Calu3 (cell line): Measurements from ENCODE around the gene CABP5. TPM values are rescaled to one million over a fixed set of nuclear protein-coding genes. Genes with fewer than 3 reads are reported as not detected.

Experiments
- BruUV-seq: library from RNA; stranded (reverse); fragments of 400-500 nt; replicated peaks from 2 replicates; lab custom pipeline; 2021; lab: Mats Ljungman, UMichigan
- CTCF ChIA-PET: fragments of 300-600 bp; sonication (Branson Sonifier 250); formaldehyde crosslinking; loops from one replicate; lab custom pipeline; 2022; ENCODE audit warnings: antibody characterized with exemption; lab: Charles Lee
- DNase-seq: peaks from one replicate; pipeline ENCODE4 v3.0.0; 2022
- H3K27ac Mint-ChIP-seq: one replicate; pipeline ENCODE4 v1.8.0; 2022; ENCODE audit warnings: mixed read lengths; ENCODE audit not compliant: unreplicated experiment
- H3K27me3 Mint-ChIP-seq: one replicate; pipeline ENCODE4 v1.8.0; 2022; ENCODE audit warnings: mixed read lengths; ENCODE audit not compliant: unreplicated experiment
- H3K36me3 Mint-ChIP-seq: one replicate; pipeline ENCODE4 v1.8.0; 2022; ENCODE audit warnings: mild to moderate bottlenecking, moderate library complexity, mixed read lengths; ENCODE audit not compliant: insufficient read depth, unreplicated experiment
- H3K4me1 Mint-ChIP-seq: one replicate; pipeline ENCODE4 v1.8.0; 2022; ENCODE audit warnings: mild to moderate bottlenecking, low read depth, mixed read lengths; ENCODE audit not compliant: unreplicated experiment
- H3K4me3 Mint-ChIP-seq: one replicate; pipeline ENCODE4 v1.8.0; 2022; ENCODE audit warnings: mild to moderate bottlenecking, low read depth, moderate library complexity, mixed read lengths; ENCODE audit not compliant: unreplicated experiment
- H3K9me3 Mint-ChIP-seq: one replicate; pipeline ENCODE4 v1.8.0; 2022; ENCODE audit warnings: low read depth, mixed read lengths; ENCODE audit not compliant: unreplicated experiment
- intact Hi-C: fragments of 100-400 bp; cut with micrococcal nuclease; formaldehyde crosslinking; loops from one replicate; pipeline ENCODE4 v1.10.0; 2022; ENCODE audit not compliant: unreplicated experiment
- total RNA-seq: library from RNA; stranded (reverse); gene quantifications from 2 replicates; pipeline ENCODE4 v1.2.3, GENCODE V29; 2022
- TF ChIP-seq, protein P1 (sequence below): fragments of 200-600 bp; IDR thresholded peaks from one replicate; pipeline ENCODE4 v1.8.0; 2022; ENCODE audit warnings: antibody characterized with exemption; ENCODE audit not compliant: unreplicated experiment

The CABP5 gene
- total RNA-seq, 1 experiment from 2014 or later = not detected

DNA sequence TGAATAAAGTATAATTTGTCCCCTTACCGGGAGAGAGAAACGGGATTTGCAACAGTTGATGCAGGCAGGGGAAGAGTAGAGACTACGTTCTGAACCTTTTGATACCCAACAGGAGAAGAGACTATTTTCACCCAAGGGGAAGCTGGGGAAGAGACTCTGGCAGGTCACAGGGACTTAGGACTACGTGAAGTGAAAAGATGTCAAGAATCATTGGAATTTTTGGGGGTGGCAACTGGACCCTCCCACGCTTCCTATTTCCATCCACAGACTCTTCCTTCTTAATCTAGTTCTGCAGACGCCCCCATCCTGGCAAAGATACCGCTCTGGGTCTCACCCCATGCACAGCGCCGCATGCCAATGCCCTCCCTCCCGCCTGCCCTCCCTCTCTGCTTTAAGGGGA, 13.8 kb downstream of the CABP5 start:
- DNase-seq = no peak
- no peak overlapping the region for H3K27ac Mint-ChIP-seq
- H3K9me3 Mint-ChIP-seq = no peaks in the 10 kb centered on the region
- BruUV-seq = no TSS peak
- intact Hi-C loops = no loop called here
- no peaks in the 10 kb centered on the region for H3K36me3 Mint-ChIP-seq
- CTCF ChIA-PET = no interaction called here
- TF ChIP-seq, protein P1, sequence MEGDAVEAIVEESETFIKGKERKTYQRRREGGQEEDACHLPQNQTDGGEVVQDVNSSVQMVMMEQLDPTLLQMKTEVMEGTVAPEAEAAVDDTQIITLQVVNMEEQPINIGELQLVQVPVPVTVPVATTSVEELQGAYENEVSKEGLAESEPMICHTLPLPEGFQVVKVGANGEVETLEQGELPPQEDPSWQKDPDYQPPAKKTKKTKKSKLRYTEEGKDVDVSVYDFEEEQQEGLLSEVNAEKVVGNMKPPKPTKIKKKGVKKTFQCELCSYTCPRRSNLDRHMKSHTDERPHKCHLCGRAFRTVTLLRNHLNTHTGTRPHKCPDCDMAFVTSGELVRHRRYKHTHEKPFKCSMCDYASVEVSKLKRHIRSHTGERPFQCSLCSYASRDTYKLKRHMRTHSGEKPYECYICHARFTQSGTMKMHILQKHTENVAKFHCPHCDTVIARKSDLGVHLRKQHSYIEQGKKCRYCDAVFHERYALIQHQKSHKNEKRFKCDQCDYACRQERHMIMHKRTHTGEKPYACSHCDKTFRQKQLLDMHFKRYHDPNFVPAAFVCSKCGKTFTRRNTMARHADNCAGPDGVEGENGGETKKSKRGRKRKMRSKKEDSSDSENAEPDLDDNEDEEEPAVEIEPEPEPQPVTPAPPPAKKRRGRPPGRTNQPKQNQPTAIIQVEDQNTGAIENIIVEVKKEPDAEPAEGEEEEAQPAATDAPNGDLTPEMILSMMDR = no peak
- no peak overlapping the region for H3K4me3 Mint-ChIP-seq
- peaks cover 90% of the 10 kb centered on the region for H3K27me3 Mint-ChIP-seq
- no peaks in the 10 kb centered on the region for H3K4me1 Mint-ChIP-seq

DNA sequence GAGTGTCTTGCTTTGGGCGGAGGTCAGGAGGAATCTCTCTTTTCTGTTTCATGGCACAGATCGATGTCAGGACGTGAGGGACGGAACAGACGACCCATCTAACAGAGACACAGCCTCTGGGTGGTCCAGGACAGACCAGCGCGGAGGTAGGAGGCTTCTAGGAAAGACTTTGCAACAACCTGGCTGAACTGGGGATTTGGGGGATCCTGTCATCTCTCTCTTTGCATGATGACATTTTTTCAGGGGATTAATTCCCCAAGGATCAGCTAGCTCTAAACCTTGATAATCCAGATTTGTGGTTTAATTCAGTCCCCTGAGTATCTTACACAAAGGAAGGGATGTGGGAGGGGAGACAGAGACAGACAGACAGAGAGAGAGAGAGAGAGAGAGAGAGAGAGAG, 14.4 kb downstream of the CABP5 start:
- Mint-ChIP-seq H3K9me3 (no peaks in the 10 kb centered on the region), H3K4me3 (no peak overlapping the region), H3K36me3 (no peaks in the 10 kb centered on the region), H3K4me1 (no peaks in the 10 kb centered on the region), H3K27me3 (peaks cover 90% of the 10 kb centered on the region), H3K27ac (no peak overlapping the region)
- BruUV-seq = no TSS peak
- CTCF ChIA-PET = no interaction called here
- DNase-seq = no peak
- TF ChIP-seq, protein P1 = no peak
- intact Hi-C loops = no loop called here

DNA sequence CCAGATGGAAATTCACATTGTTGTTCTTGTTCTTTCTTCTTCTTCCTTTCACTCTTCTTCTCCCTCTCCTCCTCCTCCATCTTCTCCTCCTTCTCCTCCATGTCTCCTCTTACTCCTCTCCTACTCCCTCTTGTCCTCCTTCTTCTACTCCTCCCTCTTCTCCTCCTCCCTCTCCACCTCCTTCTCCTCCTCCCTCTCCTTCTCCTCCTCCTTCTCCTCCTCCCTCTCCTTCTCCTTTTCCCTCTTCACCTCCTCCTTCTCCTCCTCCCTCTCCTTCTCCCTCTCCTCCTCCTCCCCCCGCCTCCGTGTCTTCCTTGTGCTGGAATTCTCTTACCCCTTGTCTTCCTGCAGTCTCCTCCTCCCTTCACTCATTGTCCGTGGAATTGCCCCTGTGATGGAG, 18.4 kb downstream of the CABP5 start:
- TF ChIP-seq, protein P1 = no peak
- intact Hi-C loops = no loop called here
- H3K27ac Mint-ChIP-seq = no peak overlapping the region
- no peaks in the 10 kb centered on the region for H3K36me3 Mint-ChIP-seq
- CTCF ChIA-PET = interaction anchor here (1.2 kb wide), 1 partner anchor 178 kb away, joined by 3 read pairs; no protein-coding TSS in a partner anchor
- no peak overlapping the region for H3K4me3 Mint-ChIP-seq
- no peaks in the 10 kb centered on the region for H3K9me3 Mint-ChIP-seq
- BruUV-seq = no TSS peak
- no peak for DNase-seq
- H3K4me1 Mint-ChIP-seq = no peaks in the 10 kb centered on the region
- H3K27me3 Mint-ChIP-seq = peaks cover 93% of the 10 kb centered on the region

DNA sequence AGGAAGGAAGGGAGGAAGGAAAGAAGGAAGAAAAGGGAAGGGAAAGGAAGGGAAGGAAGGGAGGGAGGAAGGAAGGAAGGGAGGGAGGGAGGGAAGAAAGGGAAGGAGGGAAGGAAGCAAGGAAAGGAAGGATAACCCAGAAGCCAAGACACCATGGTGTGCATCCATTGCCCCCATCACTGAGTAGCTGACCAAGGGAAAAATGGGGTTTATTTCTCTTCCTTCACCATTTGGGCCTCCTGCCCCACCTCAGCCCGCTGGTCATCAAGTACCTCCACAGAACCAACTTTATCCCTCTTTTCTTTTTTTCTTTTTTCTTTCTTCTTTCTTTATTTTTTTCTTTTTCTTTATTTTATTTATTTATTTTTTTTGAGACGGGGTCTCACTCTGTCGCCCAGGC, 20.4 kb downstream of the CABP5 start:
- peaks cover 95% of the 10 kb centered on the region for H3K27me3 Mint-ChIP-seq
- no peaks in the 10 kb centered on the region for H3K36me3 Mint-ChIP-seq
- CTCF ChIA-PET = interaction anchor here (0.7 kb wide), 1 partner anchor 10 kb away, joined by 3 read pairs; no protein-coding TSS in a partner anchor
- H3K4me1 Mint-ChIP-seq = no peaks in the 10 kb centered on the region
- intact Hi-C loops = no loop called here
- no peak for DNase-seq
- BruUV-seq = no TSS peak
- H3K9me3 Mint-ChIP-seq = no peaks in the 10 kb centered on the region
- TF ChIP-seq, protein P1 = no peak
- H3K4me3 Mint-ChIP-seq = no peak overlapping the region
- no peak overlapping the region for H3K27ac Mint-ChIP-seq
